Neural progenitor cell (in vitro differentiated cells): Measurements from ENCODE around the gene PTDSS2.

Experiments used
- EZH2 ChIP-seq: fragments of 200-600 bp; sonication (generic); IDR thresholded peaks from 2 replicates; pipeline ENCODE4 v1.6.1; 2017; ENCODE audit warnings: antibody characterized with exemption, mild to moderate bottlenecking, moderate library complexity
- TF ChIP-seq, protein P1 (sequence below): fragments of 200-600 bp; sonication (generic); IDR thresholded peaks from 2 replicates; pipeline ENCODE4 v1.5.1; 2017; ENCODE audit warnings: antibody characterized with exemption, mild to moderate bottlenecking

DNA sequence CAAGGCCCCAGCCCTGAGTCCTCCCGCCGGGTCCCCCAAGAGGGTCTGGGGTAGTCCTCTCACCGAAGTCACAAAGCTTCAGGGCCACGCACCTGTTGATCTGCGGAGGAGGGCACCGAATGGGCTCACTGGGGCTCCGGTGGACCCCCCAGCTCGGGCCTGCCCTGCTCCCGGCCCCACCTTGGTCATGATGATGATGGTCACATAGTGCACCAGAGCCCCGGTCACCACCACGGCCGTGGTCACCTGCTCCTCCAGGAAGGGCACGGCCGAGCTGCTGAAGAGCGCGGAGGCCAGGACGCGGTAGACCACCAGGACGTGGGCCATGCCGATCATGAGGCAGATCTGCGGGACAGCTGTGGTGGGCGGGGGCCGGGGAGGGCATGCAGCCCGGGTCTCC lies 21.8 kb upstream of the PTDSS2 start:
- TF ChIP-seq, protein P1, sequence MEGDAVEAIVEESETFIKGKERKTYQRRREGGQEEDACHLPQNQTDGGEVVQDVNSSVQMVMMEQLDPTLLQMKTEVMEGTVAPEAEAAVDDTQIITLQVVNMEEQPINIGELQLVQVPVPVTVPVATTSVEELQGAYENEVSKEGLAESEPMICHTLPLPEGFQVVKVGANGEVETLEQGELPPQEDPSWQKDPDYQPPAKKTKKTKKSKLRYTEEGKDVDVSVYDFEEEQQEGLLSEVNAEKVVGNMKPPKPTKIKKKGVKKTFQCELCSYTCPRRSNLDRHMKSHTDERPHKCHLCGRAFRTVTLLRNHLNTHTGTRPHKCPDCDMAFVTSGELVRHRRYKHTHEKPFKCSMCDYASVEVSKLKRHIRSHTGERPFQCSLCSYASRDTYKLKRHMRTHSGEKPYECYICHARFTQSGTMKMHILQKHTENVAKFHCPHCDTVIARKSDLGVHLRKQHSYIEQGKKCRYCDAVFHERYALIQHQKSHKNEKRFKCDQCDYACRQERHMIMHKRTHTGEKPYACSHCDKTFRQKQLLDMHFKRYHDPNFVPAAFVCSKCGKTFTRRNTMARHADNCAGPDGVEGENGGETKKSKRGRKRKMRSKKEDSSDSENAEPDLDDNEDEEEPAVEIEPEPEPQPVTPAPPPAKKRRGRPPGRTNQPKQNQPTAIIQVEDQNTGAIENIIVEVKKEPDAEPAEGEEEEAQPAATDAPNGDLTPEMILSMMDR, result no peak
- no peak for TF ChIP-seq EZH2
